ENCODE measurements around the gene DMAC1. TPM values are rescaled to one million over a fixed set of nuclear protein-coding genes. Genes with fewer than 3 reads are reported as not detected.

DMAC1 gene
- total RNA-seq, 6 experiments from 2014 or later = 10.4 to 28.5 (median 23.1) TPM

DNA sequence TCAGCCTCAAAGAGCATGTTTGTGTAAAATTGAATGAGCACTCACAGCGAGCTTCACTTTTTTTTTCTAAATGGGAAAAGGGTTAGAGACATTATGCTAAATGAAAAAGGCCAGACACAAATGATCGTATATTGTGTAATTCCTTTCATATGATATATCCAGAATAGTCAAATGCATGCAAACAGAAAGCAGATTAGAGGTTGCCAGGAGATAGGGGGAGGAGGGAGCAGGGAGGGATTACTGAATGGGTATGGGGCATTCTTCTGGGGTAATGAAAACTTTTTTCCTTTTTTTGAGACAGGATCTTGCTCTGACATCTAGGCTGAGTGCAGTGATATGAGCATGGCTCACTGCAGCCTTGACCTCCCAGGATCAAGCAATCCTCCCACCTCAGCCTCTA, 47.1 kb downstream of the DMAC1 start:
- no peak for TF ChIP-seq POLR2A (IDR thresholded peaks at IDR 0.05)
- TF ChIP-seq, protein P1, sequence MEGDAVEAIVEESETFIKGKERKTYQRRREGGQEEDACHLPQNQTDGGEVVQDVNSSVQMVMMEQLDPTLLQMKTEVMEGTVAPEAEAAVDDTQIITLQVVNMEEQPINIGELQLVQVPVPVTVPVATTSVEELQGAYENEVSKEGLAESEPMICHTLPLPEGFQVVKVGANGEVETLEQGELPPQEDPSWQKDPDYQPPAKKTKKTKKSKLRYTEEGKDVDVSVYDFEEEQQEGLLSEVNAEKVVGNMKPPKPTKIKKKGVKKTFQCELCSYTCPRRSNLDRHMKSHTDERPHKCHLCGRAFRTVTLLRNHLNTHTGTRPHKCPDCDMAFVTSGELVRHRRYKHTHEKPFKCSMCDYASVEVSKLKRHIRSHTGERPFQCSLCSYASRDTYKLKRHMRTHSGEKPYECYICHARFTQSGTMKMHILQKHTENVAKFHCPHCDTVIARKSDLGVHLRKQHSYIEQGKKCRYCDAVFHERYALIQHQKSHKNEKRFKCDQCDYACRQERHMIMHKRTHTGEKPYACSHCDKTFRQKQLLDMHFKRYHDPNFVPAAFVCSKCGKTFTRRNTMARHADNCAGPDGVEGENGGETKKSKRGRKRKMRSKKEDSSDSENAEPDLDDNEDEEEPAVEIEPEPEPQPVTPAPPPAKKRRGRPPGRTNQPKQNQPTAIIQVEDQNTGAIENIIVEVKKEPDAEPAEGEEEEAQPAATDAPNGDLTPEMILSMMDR (IDR thresholded peaks at IDR 0.05) = no peak
- no peak overlapping the region for H3K4me3 ChIP-seq
- no peaks in the 10 kb centered on the region for H3K27me3 ChIP-seq

More for the DNA sequence above, 47.1 kb downstream of the DMAC1 start:
- ATAC-seq (no peak), DNase-seq (no peak)
- Histone ChIP-seq H3K4me1 (no peaks in the 10 kb centered on the region), H3K27ac (no peak overlapping the region), H3K36me3 (no peaks in the 10 kb centered on the region), H3K9me3 (no peaks in the 10 kb centered on the region)
- WGBS (ENCODE audit: insufficient coverage, low coverage, low lambda C conversion rate, missing lambda C conversion rate) = 40% methylated on average over 2 of the region's 2 CpGs
- intact Hi-C loops (cut with DNase I) = no loop called here

Data from right lobe of liver (tissue), 6 donors.